Measurements from ENCODE around the gene KIZ. TPM values are rescaled to one million over a fixed set of nuclear protein-coding genes. Genes with fewer than 3 reads are reported as not detected.

The KIZ gene
- total RNA-seq, 1 donor from 2014 or later: 42.3 TPM

DNA sequence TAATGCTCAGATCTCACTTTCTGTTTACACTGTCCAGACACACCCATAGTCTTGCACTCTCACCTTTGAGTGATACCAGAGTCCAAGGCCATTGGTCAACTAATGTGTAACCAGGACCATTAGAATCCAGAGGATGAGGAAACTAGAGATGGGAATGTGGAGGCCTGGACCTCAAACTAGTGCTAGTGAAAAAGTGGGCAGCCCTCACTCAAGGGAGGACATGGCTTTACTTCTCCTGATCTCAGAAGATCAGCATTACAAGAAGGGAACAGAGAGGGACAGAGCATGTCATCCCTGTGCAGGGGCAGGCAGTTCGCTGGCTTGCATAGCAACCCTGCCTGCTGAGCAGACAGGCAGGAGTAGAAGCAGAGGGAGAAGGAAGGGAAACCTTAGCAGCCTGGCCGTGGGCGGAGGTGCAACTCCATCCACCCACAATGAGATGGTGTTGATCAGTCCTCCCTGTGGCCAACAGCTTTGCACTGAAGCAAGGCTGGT lies 154.7 kb downstream of the KIZ start:
- DNase-seq: no peak
- H3K36me3 ChIP-seq: no peaks in the 10 kb centered on the region
- peaks cover 7% of the 10 kb centered on the region for H3K27me3 ChIP-seq (ENCODE audit: low read depth)
- intact Hi-C loops (cut with micrococcal nuclease): no loop called here
- no peaks in the 10 kb centered on the region for H3K4me1 ChIP-seq
- H3K4me3 ChIP-seq: no peak overlapping the region
- no peak overlapping the region for H3K27ac ChIP-seq (replicated peaks)
- H3K9me3 ChIP-seq (replicated peaks): no peaks in the 10 kb centered on the region
- TF ChIP-seq, protein P1, sequence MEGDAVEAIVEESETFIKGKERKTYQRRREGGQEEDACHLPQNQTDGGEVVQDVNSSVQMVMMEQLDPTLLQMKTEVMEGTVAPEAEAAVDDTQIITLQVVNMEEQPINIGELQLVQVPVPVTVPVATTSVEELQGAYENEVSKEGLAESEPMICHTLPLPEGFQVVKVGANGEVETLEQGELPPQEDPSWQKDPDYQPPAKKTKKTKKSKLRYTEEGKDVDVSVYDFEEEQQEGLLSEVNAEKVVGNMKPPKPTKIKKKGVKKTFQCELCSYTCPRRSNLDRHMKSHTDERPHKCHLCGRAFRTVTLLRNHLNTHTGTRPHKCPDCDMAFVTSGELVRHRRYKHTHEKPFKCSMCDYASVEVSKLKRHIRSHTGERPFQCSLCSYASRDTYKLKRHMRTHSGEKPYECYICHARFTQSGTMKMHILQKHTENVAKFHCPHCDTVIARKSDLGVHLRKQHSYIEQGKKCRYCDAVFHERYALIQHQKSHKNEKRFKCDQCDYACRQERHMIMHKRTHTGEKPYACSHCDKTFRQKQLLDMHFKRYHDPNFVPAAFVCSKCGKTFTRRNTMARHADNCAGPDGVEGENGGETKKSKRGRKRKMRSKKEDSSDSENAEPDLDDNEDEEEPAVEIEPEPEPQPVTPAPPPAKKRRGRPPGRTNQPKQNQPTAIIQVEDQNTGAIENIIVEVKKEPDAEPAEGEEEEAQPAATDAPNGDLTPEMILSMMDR (IDR thresholded peaks at IDR 0.05; ENCODE audit: borderline replicate concordance): no peak

DNA sequence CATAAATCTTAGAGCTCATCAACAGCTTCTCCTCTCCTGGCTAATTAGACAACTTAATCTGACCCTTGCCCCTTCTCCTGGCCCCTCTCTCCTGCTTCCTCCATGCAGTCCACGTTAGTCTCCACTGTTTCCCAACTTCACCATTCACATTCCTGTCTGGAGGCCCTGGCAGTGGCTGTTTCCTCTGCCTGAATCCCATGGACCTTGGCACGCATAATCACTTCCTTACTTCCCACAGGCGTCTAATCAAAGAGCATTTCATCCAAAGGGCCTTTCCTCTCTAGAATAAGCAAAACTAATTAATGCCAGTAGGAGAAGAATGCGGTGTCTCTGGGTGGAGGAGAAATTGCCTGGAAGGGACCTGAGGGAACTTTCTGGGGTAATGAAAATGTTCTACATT lies 160.9 kb downstream of the KIZ start:
- no peaks in the 10 kb centered on the region for H3K36me3 ChIP-seq
- no peak for DNase-seq
- H3K27ac ChIP-seq (replicated peaks): no peak overlapping the region
- H3K27me3 ChIP-seq (ENCODE audit: low read depth): peaks cover 13% of the 10 kb centered on the region
- intact Hi-C loops (cut with micrococcal nuclease): no loop called here
- H3K9me3 ChIP-seq (replicated peaks): peaks cover 10% of the 10 kb centered on the region
- no peak overlapping the region for H3K4me3 ChIP-seq
- TF ChIP-seq, protein P1 (IDR thresholded peaks at IDR 0.05; ENCODE audit: borderline replicate concordance): no peak
- H3K4me1 ChIP-seq: no peaks in the 10 kb centered on the region

- Histone ChIP-seq H3K9me3 (replicated peaks) (peaks cover 10% of the 10 kb centered on the region), H3K4me3 (no peak overlapping the region), H3K27me3 (ENCODE audit: low read depth) (peaks cover 13% of the 10 kb centered on the region), H3K27ac (replicated peaks) (no peak overlapping the region), H3K4me1 (no peaks in the 10 kb centered on the region), H3K36me3 (no peaks in the 10 kb centered on the region)
- TF ChIP-seq, protein P1 (IDR thresholded peaks at IDR 0.05; ENCODE audit: borderline replicate concordance): no peak
- no peak for DNase-seq
- intact Hi-C loops (cut with micrococcal nuclease): no loop called here
Measured at GRCh38 chr20:21288587-21289370, 162.9 kb downstream of the KIZ start.

DNA sequence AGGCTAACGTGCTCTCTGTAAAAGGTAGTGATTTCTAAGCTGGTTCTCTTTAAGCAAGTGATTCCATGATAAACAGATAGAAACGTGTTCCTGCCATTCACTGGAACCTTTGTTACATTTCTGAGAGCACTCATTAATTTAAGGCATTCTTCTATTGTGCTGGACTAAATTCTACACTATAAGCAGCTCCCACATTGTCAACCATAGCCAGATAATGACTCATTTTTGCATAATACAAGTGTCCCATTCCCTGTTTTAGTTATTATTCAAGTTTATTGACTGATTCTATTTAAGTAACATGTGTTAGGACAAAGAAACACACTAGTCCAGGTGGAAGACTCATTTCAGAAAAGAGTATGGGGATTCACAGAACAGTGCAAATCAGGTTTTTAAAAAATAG lies 163.8 kb downstream of the KIZ start:
- no peak for DNase-seq
- TF ChIP-seq, protein P1 (IDR thresholded peaks at IDR 0.05; ENCODE audit: borderline replicate concordance): no peak
- Histone ChIP-seq H3K4me3 (no peak overlapping the region), H3K27ac (replicated peaks) (no peak overlapping the region), H3K36me3 (no peaks in the 10 kb centered on the region), H3K9me3 (replicated peaks) (peaks cover 10% of the 10 kb centered on the region), H3K27me3 (ENCODE audit: low read depth) (peaks cover 13% of the 10 kb centered on the region), H3K4me1 (peaks cover 3% of the 10 kb centered on the region)
- intact Hi-C loops (cut with micrococcal nuclease): no loop called here

GRCh38 chr20:21291026-21291425 lies 165.1 kb downstream of the KIZ start:
- TF ChIP-seq, protein P1 (IDR thresholded peaks at IDR 0.05; ENCODE audit: borderline replicate concordance): no peak

More at GRCh38 chr20:21291026-21291425, 165.1 kb downstream of the KIZ start:
- intact Hi-C loops (cut with micrococcal nuclease): no loop called here
- no peak for DNase-seq
- Histone ChIP-seq H3K9me3 (replicated peaks) (peaks cover 5% of the 10 kb centered on the region), H3K36me3 (no peaks in the 10 kb centered on the region), H3K27ac (replicated peaks) (no peak overlapping the region), H3K4me1 (peaks cover 9% of the 10 kb centered on the region), H3K4me3 (no peak overlapping the region), H3K27me3 (ENCODE audit: low read depth) (peaks cover 13% of the 10 kb centered on the region)

All from left ventricle myocardium inferior (tissue), 1 donor.